PC-3 (cell line): ENCODE data around the gene SLAMF7. TPM values are rescaled to one million over a fixed set of nuclear protein-coding genes. Genes with fewer than 3 reads are reported as not detected.

ENCODE experiments used
- ATAC-seq: fragments of 200-7000 bp; cut with Tn5 transposase; 2 replicates; pipeline ENCODE4 v1.9.1; 2020; ENCODE audit warnings: mild to moderate bottlenecking, moderate library complexity
- BruUV-seq: library from RNA; stranded (reverse); fragments of 400-500 nt; replicated peaks from 2 replicates; lab custom pipeline; 2021; lab: Mats Ljungman, UMichigan
- CTCF ChIA-PET: fragments of 300-600 bp; sonication (Branson Sonifier 250); formaldehyde crosslinking; loops from one replicate; lab custom pipeline; 2022; ENCODE audit warnings: antibody characterized with exemption; lab: Charles Lee
- POLR2A ChIA-PET: fragments of 300-600 bp; sonication (Branson Sonifier 250); formaldehyde crosslinking; loops from one replicate; lab custom pipeline; 2022; ENCODE audit warnings: antibody characterized with exemption; ENCODE audit not compliant: unreplicated experiment; lab: Charles Lee
- DNase-seq: peaks from one replicate; pipeline ENCODE4 v3.0.0-alpha.2; 2015
- H2AFZ ChIP-seq: fragments of 300-600 bp; sonication (generic); 2 replicates; pipeline ENCODE4 v1.6.0; 2016; ENCODE audit warnings: antibody characterized with exemption, low read length
- H3F3A ChIP-seq: fragments of 300-600 bp; sonication (generic); one replicate; pipeline ENCODE4 v1.6.0; 2017; ENCODE audit warnings: antibody characterized with exemption, low read length, control low read depth, mild to moderate bottlenecking; ENCODE audit not compliant: unreplicated experiment
- H3K27ac ChIP-seq: fragments of 300-600 bp; sonication (generic); 2 replicates; pipeline ENCODE4 v1.5.1; 2016; ENCODE audit warnings: mild to moderate bottlenecking, low read length
- H3K27me3 ChIP-seq: fragments of 300-600 bp; sonication (generic); 2 replicates; pipeline ENCODE4 v1.6.1; 2016; ENCODE audit warnings: low read length, mixed read lengths
- H3K36me3 ChIP-seq: fragments of 300-600 bp; sonication (generic); 2 replicates; pipeline ENCODE4 v1.6.1; 2016; ENCODE audit warnings: low read depth, mixed run types, low read length, mixed read lengths
- H3K4me1 ChIP-seq: fragments of 300-600 bp; sonication (generic); 2 replicates; pipeline ENCODE4 v1.5.1; 2016; ENCODE audit warnings: low read length; ENCODE audit not compliant: insufficient read depth
- H3K4me2 ChIP-seq: fragments of 300-600 bp; sonication (generic); 2 replicates; pipeline ENCODE4 v1.6.0; 2016; ENCODE audit warnings: low read length
- H3K4me3 ChIP-seq: fragments of 300-600 bp; sonication (generic); 2 replicates; pipeline ENCODE4 v1.5.1; 2016; ENCODE audit warnings: mild to moderate bottlenecking, low read length, mixed read lengths
- H3K79me2 ChIP-seq: fragments of 300-600 bp; sonication (generic); 2 replicates; pipeline ENCODE4 v1.6.1; 2017; ENCODE audit warnings: low read length, mixed read lengths
- H3K9ac ChIP-seq: fragments of 300-600 bp; sonication (generic); 2 replicates; pipeline ENCODE4 v1.6.0; 2016; ENCODE audit warnings: mild to moderate bottlenecking, low read length
- H3K9me2 ChIP-seq: fragments of 300-600 bp; sonication (generic); replicated peaks from 2 replicates; pipeline ENCODE4 v1.6.1; 2016; ENCODE audit warnings: mixed run types, low read length, mixed read lengths
- H3K9me3 ChIP-seq: fragments of 300-600 bp; sonication (generic); 2 replicates; pipeline ENCODE4 v1.6.1; 2016; ENCODE audit warnings: low read length, mixed read lengths
- H4K20me1 ChIP-seq: fragments of 300-600 bp; sonication (generic); 2 replicates; pipeline ENCODE4 v1.6.1; 2016; ENCODE audit warnings: low read length, mixed read lengths
- CTCF ChIP-seq: fragments of 300-600 bp; sonication (generic); conservative IDR thresholded peaks from 2 replicates; pipeline ENCODE4 v1.5.1; 2017; ENCODE audit warnings: antibody characterized with exemption, low read depth, mild to moderate bottlenecking, low read length
- EZH2 ChIP-seq: fragments of 300-600 bp; sonication (generic); IDR thresholded peaks from one replicate; pipeline ENCODE4 v1.6.1; 2017; ENCODE audit warnings: antibody characterized with exemption, mild to moderate bottlenecking, low read length; ENCODE audit not compliant: unreplicated experiment
- EZH2phosphoT487 ChIP-seq: fragments of 300-600 bp; sonication (generic); IDR thresholded peaks from 2 replicates; pipeline ENCODE4 v1.6.1; 2018; ENCODE audit warnings: mild to moderate bottlenecking, antibody characterized with exemption, low read length, borderline replicate concordance
- intact Hi-C: fragments of 100-400 bp; cut with micrococcal nuclease; formaldehyde crosslinking; loops from 2 replicates; pipeline ENCODE4 v1.9.0; 2023
- total RNA-seq: library from RNA; depleted of rRNA; stranded (reverse); fragments of >200 nt; gene quantifications from 2 replicates; pipeline ENCODE4 v1.2.3, GENCODE V29; 2014

The SLAMF7 gene
- total RNA-seq, 1 experiment from 2014 or later: 0.15 TPM

DNA sequence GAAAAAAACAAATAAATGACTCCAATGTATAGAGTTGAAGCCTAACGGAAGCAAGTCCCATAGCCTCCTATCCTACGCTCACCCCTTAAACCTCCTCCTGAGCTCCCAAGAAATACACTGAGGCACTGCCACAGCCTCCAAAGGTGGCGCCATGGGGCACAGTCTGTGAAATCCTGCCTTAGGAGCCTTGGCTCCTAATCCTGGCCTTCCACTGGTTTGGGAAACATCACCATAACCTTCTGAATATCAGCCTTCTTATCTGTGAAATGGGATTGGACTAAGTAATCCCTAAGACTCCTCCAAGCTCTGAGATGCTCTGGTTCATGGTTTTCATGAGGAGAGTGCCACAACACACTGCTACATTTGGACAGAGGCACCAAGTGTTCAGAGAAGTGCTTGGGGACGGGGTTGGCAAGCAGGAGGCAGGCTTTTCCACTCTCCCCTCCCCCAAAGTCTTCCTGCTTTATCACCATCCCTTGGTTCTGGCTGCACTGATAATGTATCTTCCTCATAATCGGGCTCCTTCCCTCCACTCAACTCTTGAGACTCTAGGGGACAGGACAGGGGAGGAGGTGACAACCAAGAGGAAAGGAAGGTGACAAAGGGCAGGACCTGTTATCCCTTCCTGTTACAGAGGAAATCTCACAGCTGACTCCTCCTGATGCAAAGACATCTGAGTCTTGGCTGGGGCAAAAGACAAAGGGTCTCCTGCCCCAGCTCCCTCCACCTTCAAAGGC is 2.7 kb downstream of the SLAMF7 start:
- H3K9me2 ChIP-seq: no peaks in the 10 kb centered on the region
- H4K20me1 ChIP-seq: no peaks in the 10 kb centered on the region
- no peak overlapping the region for H3K9ac ChIP-seq
- DNase-seq (no peak), ATAC-seq (no peak)
- H3K4me1 ChIP-seq: peaks cover 11% of the 10 kb centered on the region
- 0 out of 2 replicates have a peak, but pooled peaks cover 3% of the 10 kb centered on the region for H3K9me3 ChIP-seq
- H3K4me2 ChIP-seq: no peak overlapping the region
- TF ChIP-seq CTCF: 0 out of 2 replicates have a peak, but pooled peaks have one; percentile 13
- TF ChIP-seq EZH2phosphoT487: no peak
- no peak for TF ChIP-seq EZH2
- no peaks in the 10 kb centered on the region for H3K27me3 ChIP-seq
- H3K79me2 ChIP-seq: no peaks in the 10 kb centered on the region
- H2AFZ ChIP-seq: no peak overlapping the region
- H3K36me3 ChIP-seq: no peaks in the 10 kb centered on the region
- POLR2A ChIA-PET: no interaction called here
- no peak overlapping the region for H3K4me3 ChIP-seq
- no peaks in the 10 kb centered on the region for H3F3A ChIP-seq
- CTCF ChIA-PET: no interaction called here
- no peak overlapping the region for H3K27ac ChIP-seq
- BruUV-seq: no TSS peak
- intact Hi-C loops: no loop called here

GRCh38 chr1:160742428-160743127 is 3.5 kb downstream of the SLAMF7 start:
- ATAC-seq (no peak), DNase-seq (no peak)
- Histone ChIP-seq H3K9me3 (no peaks in the 10 kb centered on the region), H3K79me2 (no peaks in the 10 kb centered on the region), H3K4me3 (no peak overlapping the region), H4K20me1 (no peaks in the 10 kb centered on the region), H3K27me3 (no peaks in the 10 kb centered on the region), H3F3A (no peaks in the 10 kb centered on the region), H3K4me1 (peaks cover 17% of the 10 kb centered on the region), H3K4me2 (no peak overlapping the region), H3K9ac (no peak overlapping the region), H3K27ac (no peak overlapping the region), H3K9me2 (no peaks in the 10 kb centered on the region), H2AFZ (no peak overlapping the region), H3K36me3 (no peaks in the 10 kb centered on the region)
- CTCF ChIA-PET: no interaction called here
- intact Hi-C loops: no loop called here
- no TSS peak for BruUV-seq
- TF ChIP-seq CTCF (no peak), EZH2 (no peak), EZH2phosphoT487 (no peak)
- POLR2A ChIA-PET: no interaction called here

GRCh38 chr1:160743266-160743665 is 4.2 kb downstream of the SLAMF7 start:
- Histone ChIP-seq H3K4me1 (peaks cover 24% of the 10 kb centered on the region), H2AFZ (no peak overlapping the region), H3K79me2 (no peaks in the 10 kb centered on the region), H4K20me1 (no peaks in the 10 kb centered on the region), H3K36me3 (no peaks in the 10 kb centered on the region), H3K27me3 (no peaks in the 10 kb centered on the region), H3K9ac (no peak overlapping the region), H3K9me3 (no peaks in the 10 kb centered on the region), H3K9me2 (no peaks in the 10 kb centered on the region), H3K4me2 (no peak overlapping the region), H3K4me3 (no peak overlapping the region), H3F3A (no peaks in the 10 kb centered on the region), H3K27ac (no peak overlapping the region)
- BruUV-seq: no TSS peak
- TF ChIP-seq CTCF (no peak), EZH2phosphoT487 (no peak), EZH2 (no peak)
- intact Hi-C loops: no loop called here
- ATAC-seq (no peak), DNase-seq (no peak)
- ChIA-PET POLR2A (no interaction called here), CTCF (no interaction called here)
